Mesodermal cell (in vitro differentiated cells): ENCODE measurements around the gene CACNG4.

Source experiments
- H3K27ac ChIP-seq: 2 replicates; pipeline ENCODE4 v1.7.0; 2013; ENCODE audit warnings: mild to moderate bottlenecking, low read depth, low read length, moderate library complexity; ENCODE audit not compliant: severe bottlenecking
- H3K36me3 ChIP-seq: 2 replicates; pipeline ENCODE4 v1.7.1; 2013; ENCODE audit warnings: mild to moderate bottlenecking, low read length, moderate library complexity; ENCODE audit not compliant: control insufficient read depth, insufficient read depth
- H3K4me1 ChIP-seq: one replicate; pipeline ENCODE4 v1.7.1; 2013; ENCODE audit warnings: mild to moderate bottlenecking, low read length; ENCODE audit not compliant: insufficient read depth, control insufficient read depth, poor library complexity, severe bottlenecking
- H3K4me3 ChIP-seq: 2 replicates; pipeline ENCODE4 v1.7.0; 2013; ENCODE audit warnings: low read length, control low read depth, mild to moderate bottlenecking; ENCODE audit not compliant: insufficient read depth, poor library complexity, severe bottlenecking; ENCODE audit errors: extremely low read depth
- H3K9me3 ChIP-seq: 2 replicates; pipeline ENCODE4 v1.7.1; 2013; ENCODE audit warnings: mild to moderate bottlenecking, low read length, moderate library complexity; ENCODE audit not compliant: control insufficient read depth
- WGBS, 2 experiments: methylation state at CpG; one replicate each; pipeline ENCODE4 v1.1.5; 2013; ENCODE audit warnings: missing lambda C conversion rate in 2 of 2; ENCODE audit not compliant: insufficient coverage in 2 of 2; 5-methylcytosine and 5-hydroxymethylcytosine counted together

The CACNG4 gene

DNA sequence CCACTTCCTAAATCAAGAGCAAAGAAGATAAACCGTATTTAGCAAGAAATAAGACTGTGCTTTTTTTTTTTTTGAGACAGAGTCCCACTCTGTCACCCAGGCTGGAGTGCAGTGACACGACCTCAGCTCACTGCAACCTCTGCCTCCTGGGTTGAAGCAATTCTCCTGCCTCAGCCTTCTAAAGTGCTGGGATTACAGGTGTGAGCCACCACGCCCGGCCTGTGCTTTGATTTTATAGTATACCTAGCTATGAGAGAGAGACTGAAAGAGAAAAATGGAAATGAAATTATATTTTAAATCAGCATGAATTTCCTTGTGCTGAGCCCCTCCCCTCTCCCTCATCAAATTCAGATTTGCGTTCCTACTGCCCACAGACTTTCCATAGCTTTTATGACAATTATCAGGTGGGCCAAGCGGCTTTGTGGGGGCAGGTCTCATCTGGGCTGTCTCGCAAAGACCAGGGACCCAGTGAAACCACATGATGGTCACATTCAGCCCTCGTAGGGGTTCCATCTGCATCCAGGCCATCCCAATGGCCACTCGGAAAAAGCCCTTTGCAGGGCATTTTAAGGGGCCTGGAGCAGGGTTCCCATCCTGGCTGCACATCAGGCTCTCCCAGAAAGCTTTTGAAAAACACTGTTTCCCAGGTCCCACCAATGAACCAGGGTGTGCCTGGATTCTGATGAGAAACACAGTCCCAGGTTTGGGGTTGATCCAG, 88.4 kb downstream of the CACNG4 start:
- 91 to 96% methylated on average over 7 of the region's 9 CpGs for WGBS, 2 experiments
- Histone ChIP-seq H3K9me3 (peaks cover 14% of the 10 kb centered on the region), H3K36me3 (no peaks in the 10 kb centered on the region), H3K4me3 (no peak overlapping the region), H3K27ac (no peak overlapping the region), H3K4me1 (no peaks in the 10 kb centered on the region)

GRCh38 chr17:67053438-67054000, 89.0 kb downstream of the CACNG4 start:
- WGBS, 2 experiments: 86 to 93% methylated on average over 1 to 2 of the region's 9 CpGs
- Histone ChIP-seq H3K36me3 (no peaks in the 10 kb centered on the region), H3K4me3 (no peak overlapping the region), H3K27ac (no peak overlapping the region), H3K9me3 (peaks cover 8% of the 10 kb centered on the region), H3K4me1 (no peaks in the 10 kb centered on the region)

DNA sequence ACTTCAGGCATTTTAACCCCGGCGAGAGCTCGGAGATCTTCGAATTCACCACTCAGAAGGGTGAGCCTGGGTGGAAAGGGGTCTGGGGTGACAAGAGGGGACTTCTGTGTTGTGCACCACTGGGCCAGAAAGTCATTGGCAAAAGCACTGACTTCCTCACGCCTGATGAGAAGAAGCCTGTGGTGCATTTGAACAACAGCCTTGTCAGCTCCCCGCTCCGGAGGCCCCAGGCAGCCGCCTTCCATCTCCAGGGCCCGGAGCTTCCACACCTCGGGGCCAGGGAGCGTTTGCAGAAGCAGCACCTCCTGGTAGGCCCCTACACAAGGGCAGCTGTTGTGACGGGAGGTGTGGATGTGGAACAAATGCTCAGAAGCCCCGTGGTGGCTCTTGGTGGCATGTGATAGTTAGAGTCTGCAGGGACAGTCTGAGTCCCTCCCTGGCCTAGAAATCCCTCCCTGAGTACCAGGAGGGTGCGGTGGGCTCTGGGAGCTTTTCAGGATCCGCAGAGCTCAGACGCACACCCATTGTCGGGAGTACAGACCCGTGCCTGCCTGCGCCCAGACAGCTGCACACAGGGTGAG, 89.6 kb downstream of the CACNG4 start:
- WGBS, 2 experiments: 90 to 94% methylated on average over 14 to 17 of the region's 19 CpGs

DNA sequence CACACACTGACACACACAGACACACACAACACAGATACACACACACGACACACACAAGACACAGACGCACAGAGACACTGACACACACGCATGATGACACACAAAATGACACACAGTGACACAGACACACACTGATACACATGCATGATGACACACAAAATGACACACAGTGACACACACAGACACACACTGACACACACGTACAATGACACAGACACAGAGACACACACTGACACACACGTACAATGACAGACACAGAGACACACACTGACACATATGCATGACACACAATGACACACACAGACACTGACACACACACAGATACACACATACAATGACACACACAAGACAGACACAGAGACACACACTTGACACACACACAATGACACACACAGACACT, 90.1 kb downstream of the CACNG4 start:
- Histone ChIP-seq H3K27ac (no peak overlapping the region), H3K4me1 (no peaks in the 10 kb centered on the region), H3K4me3 (no peak overlapping the region), H3K9me3 (peaks cover under 1% of the 10 kb centered on the region), H3K36me3 (no peaks in the 10 kb centered on the region)
- WGBS, 2 experiments: 61 to 70% methylated on average over 3 to 5 of the region's 5 CpGs

More for the DNA sequence above, 89.6 kb downstream of the CACNG4 start:
- Histone ChIP-seq H3K9me3 (peaks cover 4% of the 10 kb centered on the region), H3K27ac (no peak overlapping the region), H3K36me3 (no peaks in the 10 kb centered on the region), H3K4me3 (no peak overlapping the region), H3K4me1 (no peaks in the 10 kb centered on the region)

DNA sequence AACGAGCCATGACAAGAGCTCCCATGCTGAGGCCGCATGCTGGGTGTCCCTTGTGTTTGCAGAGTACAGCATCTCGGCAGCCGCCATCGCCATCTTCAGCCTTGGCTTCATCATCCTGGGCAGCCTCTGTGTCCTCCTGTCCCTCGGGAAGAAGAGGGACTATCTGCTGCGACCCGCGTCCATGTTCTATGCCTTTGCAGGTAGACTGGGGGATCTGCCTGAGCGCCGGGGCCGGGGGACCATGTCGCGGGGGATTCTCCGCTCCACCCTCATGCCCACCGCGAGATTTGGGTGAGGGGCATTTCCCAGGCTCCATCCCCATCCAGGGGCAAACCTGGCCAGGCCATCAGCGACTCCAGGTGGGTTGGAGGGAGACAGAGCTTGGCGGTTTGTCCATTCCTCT, 90.5 kb downstream of the CACNG4 start:
- Histone ChIP-seq H3K4me1 (no peaks in the 10 kb centered on the region), H3K27ac (no peak overlapping the region), H3K9me3 (no peaks in the 10 kb centered on the region), H3K4me3 (no peak overlapping the region), H3K36me3 (no peaks in the 10 kb centered on the region)
- 90 to 95% methylated on average over 7 to 15 of the region's 19 CpGs for WGBS, 2 experiments

- 93% methylated on average over 27 to 28 of the region's 29 CpGs for WGBS, 2 experiments
- H3K4me3 ChIP-seq: no peak overlapping the region
- no peaks in the 10 kb centered on the region for H3K4me1 ChIP-seq
- no peak overlapping the region for H3K27ac ChIP-seq
- H3K36me3 ChIP-seq: no peaks in the 10 kb centered on the region
- no peaks in the 10 kb centered on the region for H3K9me3 ChIP-seq
Measured at GRCh38 chr17:67055811-67056745, 91.6 kb downstream of the CACNG4 start.

DNA sequence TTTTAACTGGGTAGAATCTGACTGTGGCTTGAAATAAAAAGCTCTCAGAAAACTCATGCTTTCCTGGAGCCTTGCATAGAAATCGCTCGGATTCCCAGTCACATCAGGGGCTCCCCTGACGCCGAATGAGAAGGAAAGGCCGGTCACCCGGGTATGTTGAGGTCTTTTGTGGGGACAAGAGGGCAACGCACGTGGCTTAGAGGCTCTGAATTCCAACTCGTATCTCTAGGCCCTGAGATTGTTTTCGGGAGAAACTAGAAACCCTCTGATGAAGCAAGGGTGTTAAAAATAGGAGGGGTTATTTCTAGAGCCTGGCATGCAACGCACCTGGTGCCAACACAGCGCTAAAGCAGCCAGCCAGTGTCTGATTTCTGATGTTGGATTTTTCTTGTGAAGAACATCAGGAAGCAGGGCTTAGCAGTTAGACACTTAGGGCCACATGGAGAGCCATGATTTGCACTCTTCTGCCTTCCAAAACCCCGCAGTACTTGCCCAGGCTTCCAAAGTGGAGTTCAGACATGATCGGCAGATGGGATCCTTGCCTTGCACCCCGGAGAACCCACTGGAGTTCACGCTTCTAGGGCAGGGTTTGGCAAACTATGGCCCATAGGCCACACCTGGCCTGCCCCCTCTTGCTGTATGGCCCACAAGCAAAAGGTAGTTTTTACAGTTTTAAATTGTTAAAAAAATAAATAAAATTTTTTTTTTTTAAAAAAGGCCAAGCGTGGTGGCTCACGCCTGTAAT, 92.4 kb downstream of the CACNG4 start:
- H3K36me3 ChIP-seq: no peaks in the 10 kb centered on the region
- no peak overlapping the region for H3K4me3 ChIP-seq
- H3K27ac ChIP-seq: no peak overlapping the region
- no peaks in the 10 kb centered on the region for H3K4me1 ChIP-seq
- no peaks in the 10 kb centered on the region for H3K9me3 ChIP-seq
- WGBS, 2 experiments: 88 to 94% methylated on average over 10 to 17 of the region's 18 CpGs

DNA sequence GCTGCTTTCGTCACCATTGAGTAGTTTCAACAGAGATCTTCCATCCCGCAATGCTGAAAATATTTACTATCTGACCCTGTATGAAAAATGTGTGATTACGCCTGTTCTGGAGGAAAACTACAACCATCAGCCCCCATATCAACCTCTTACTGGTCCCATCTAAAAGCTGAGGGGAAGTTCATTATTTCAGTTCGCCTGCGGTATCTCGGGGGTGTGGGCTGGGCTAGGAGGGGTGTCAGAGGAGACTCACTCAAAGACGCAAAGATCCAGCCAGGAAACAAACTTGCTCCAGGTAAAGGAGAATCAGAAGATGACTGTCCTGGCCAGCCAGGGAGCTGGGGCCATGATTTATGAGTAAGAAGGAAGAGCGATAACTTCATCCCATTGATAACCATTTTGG, 93.5 kb downstream of the CACNG4 start:
- Histone ChIP-seq H3K4me3 (no peak overlapping the region), H3K9me3 (no peaks in the 10 kb centered on the region), H3K4me1 (no peaks in the 10 kb centered on the region), H3K36me3 (no peaks in the 10 kb centered on the region), H3K27ac (no peak overlapping the region)
- WGBS, 2 experiments: 100% methylated on average over 3 to 5 of the region's 8 CpGs

DNA sequence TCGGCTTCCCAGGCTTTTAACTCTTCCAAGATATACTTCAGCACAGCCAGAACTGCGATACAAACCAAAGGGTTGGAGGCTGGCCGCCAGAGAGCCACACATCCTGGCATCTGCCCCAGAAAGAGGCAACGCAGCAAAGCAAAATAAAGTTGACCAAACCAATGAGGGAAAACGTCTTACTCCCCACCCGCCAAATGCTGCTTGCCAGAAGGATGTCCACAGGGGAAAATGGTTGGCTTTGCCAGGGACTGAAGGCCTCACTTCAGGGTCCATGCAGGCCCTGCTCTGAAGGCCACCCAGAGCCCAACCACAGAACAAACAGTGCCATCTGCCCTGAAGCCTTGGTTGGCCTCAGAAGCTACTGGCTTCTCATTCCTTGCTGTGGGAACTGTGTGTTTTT, 94.9 kb downstream of the CACNG4 start:
- H3K27ac ChIP-seq: no peak overlapping the region
- WGBS, 2 experiments: 87 to 93% methylated on average over 4 to 6 of the region's 6 CpGs
- no peaks in the 10 kb centered on the region for H3K36me3 ChIP-seq
- no peak overlapping the region for H3K4me3 ChIP-seq
- H3K4me1 ChIP-seq: no peaks in the 10 kb centered on the region
- H3K9me3 ChIP-seq: no peaks in the 10 kb centered on the region

GRCh38 chr17:67063141-67063540, 98.6 kb downstream of the CACNG4 start:
- no peak overlapping the region for H3K27ac ChIP-seq
- 87 to 92% methylated on average over 4 to 5 of the region's 6 CpGs for WGBS, 2 experiments
- no peak overlapping the region for H3K4me3 ChIP-seq
- peaks cover 3% of the 10 kb centered on the region for H3K4me1 ChIP-seq
- H3K36me3 ChIP-seq: no peaks in the 10 kb centered on the region
- no peaks in the 10 kb centered on the region for H3K9me3 ChIP-seq
